A549 (cell line): ENCODE data around the gene ALB. TPM values are rescaled to one million over a fixed set of nuclear protein-coding genes. Genes with fewer than 3 reads are reported as not detected.

Source experiments
- ATAC-seq, 2 experiments: fragments of 200-7000 bp in 1 of 2; fragments of >200 bp in 1 of 2; cut with Nextera tagmentation in 1 of 2; cut with Tn5 transposase in 1 of 2; 3 replicates each; pipeline versions ENCODE4 v1.8.0 to v1.9.1; 2018 to 2020; ENCODE audit warnings: mild to moderate bottlenecking in 1 of 2, moderate library complexity in 1 of 2
- CTCF ChIA-PET: fragments of 300-600 bp; sonication (Branson Sonifier 250); formaldehyde crosslinking; extraction: SDS; loops from one replicate; lab custom pipeline; 2021; ENCODE audit warnings: antibody characterized with exemption, inconsistent platforms; lab: Yijun Ruan, JAX
- POLR2A ChIA-PET: fragments of 350-600 bp; formaldehyde crosslinking; extraction: SDS; loops from one replicate; lab custom pipeline; 2021; ENCODE audit warnings: antibody characterized with exemption, inconsistent platforms; lab: Yijun Ruan, JAX
- DNase-seq, 2 experiments: peaks; one replicate each; pipeline versions ENCODE4 v3.0.0 to v3.0.0-alpha.2; 2011 to 2016; ENCODE audit warnings: low read depth in 1 of 2, low spot score in 1 of 2
- FAIRE-seq: peaks from 2 replicates; lab custom pipeline; 2011; peaks lifted over from hg19 to GRCh38; lab: Jason Lieb, UNC
- H3K27ac ChIP-seq, 2 experiments: fragments of >200 bp; sonication (Bioruptor Twin); formaldehyde crosslinking; 3 replicates each; pipeline ENCODE4 v1.5.1; 2016 to 2017
- H3K4me1 ChIP-seq: fragments of >200 bp; sonication (Bioruptor Twin); formaldehyde crosslinking; 3 replicates; pipeline ENCODE4 v1.6.1; 2016
- H3K4me2 ChIP-seq: fragments of >200 bp; sonication (Bioruptor Twin); formaldehyde crosslinking; 3 replicates; pipeline ENCODE4 v1.6.1; 2016
- H3K4me3 ChIP-seq: fragments of >200 bp; sonication (Bioruptor Twin); formaldehyde crosslinking; 3 replicates; pipeline ENCODE4 v1.5.1; 2016
- H3K9me3 ChIP-seq: fragments of >200 bp; sonication (Bioruptor Twin); formaldehyde crosslinking; 3 replicates; pipeline ENCODE4 v1.6.1; 2016
- BCL3 ChIP-seq: fragments of >200 bp; sonication (Bioruptor Twin); formaldehyde crosslinking; IDR thresholded peaks from 3 replicates; pipeline ENCODE4 v1.6.1; 2016
- CBX8 ChIP-seq: fragments of 200-600 bp; sonication (generic); IDR thresholded peaks from 2 replicates; pipeline ENCODE4 v1.6.1; 2016
- EHF ChIP-seq: fragments of 250-450 bp; sonication (Bioruptor Pico); IDR thresholded peaks from 2 replicates; pipeline ENCODE4 v1.5.0; 2020; ENCODE audit warnings: mild to moderate bottlenecking
- ESRRA ChIP-seq: fragments of 150-350 bp; IDR thresholded peaks from 2 replicates; pipeline ENCODE4 v1.6.1; 2014; ENCODE audit warnings: mild to moderate bottlenecking, low read length, borderline replicate concordance
- FOSL2 ChIP-seq, 2 experiments: fragments of 450-650 bp in 1 of 2; fragments of >200 bp in 1 of 2; sonication (Bioruptor Twin) in 1 of 2; formaldehyde crosslinking; IDR thresholded peaks; 2 replicates each; pipeline versions ENCODE4 v1.5.0 to v1.6.1; 2016 to 2020; ENCODE audit warnings: mild to moderate bottlenecking in 1 of 2, moderate library complexity in 1 of 2
- HMGXB4 ChIP-seq: fragments of 250-450 bp; sonication (Bioruptor Pico); IDR thresholded peaks from 2 replicates; pipeline ENCODE4 v1.5.0; 2021; ENCODE audit warnings: mild to moderate bottlenecking, moderate library complexity, borderline replicate concordance
- HOXB13 ChIP-seq: fragments of 250-450 bp; sonication (Bioruptor Pico); IDR thresholded peaks from 2 replicates; pipeline ENCODE4 v1.5.0; 2020; ENCODE audit warnings: low read depth, mild to moderate bottlenecking, moderate library complexity
- HOXB5 ChIP-seq: fragments of 250-450 bp; sonication (Bioruptor Pico); IDR thresholded peaks from 2 replicates; pipeline ENCODE4 v1.5.0; 2020; ENCODE audit warnings: mild to moderate bottlenecking, moderate library complexity
- MAFK ChIP-seq: fragments of 450-650 bp; IDR thresholded peaks from 2 replicates; pipeline ENCODE4 v1.6.1; 2014; ENCODE audit not compliant: partially characterized antibody
- MYC ChIP-seq: IDR thresholded peaks from 2 replicates; pipeline ENCODE4 v1.6.1; 2012; ENCODE audit warnings: mild to moderate bottlenecking, inconsistent platforms, low read length, improper control_type of control experiment, borderline replicate concordance
- NPAS2 ChIP-seq: fragments of 250-450 bp; sonication (Bioruptor Pico); IDR thresholded peaks from 2 replicates; pipeline ENCODE4 v1.8.0; 2022; ENCODE audit warnings: mild to moderate bottlenecking, moderate library complexity, borderline replicate concordance
- PHF8 ChIP-seq: fragments of 200-600 bp; sonication (generic); IDR thresholded peaks from 2 replicates; pipeline ENCODE4 v1.6.1; 2016; ENCODE audit warnings: low read depth, mild to moderate bottlenecking, antibody characterized with exemption, moderate library complexity, borderline replicate concordance
- RFX5 ChIP-seq: fragments of 450-650 bp; IDR thresholded peaks from 2 replicates; pipeline ENCODE4 v1.7.1; 2014; ENCODE audit warnings: antibody characterized with exemption, mild to moderate bottlenecking, moderate library complexity
- SREBF2 ChIP-seq: fragments of 450-650 bp; IDR thresholded peaks from 2 replicates; pipeline ENCODE4 v1.6.1; 2014; ENCODE audit warnings: mild to moderate bottlenecking, moderate library complexity
- TFCP2L1 ChIP-seq: fragments of 250-450 bp; sonication (Bioruptor Pico); IDR thresholded peaks from 2 replicates; pipeline ENCODE4 v1.5.0; 2021; ENCODE audit warnings: mild to moderate bottlenecking
- TP53 ChIP-seq: fragments of 250-450 bp; sonication (Bioruptor Pico); IDR thresholded peaks from 2 replicates; pipeline ENCODE4 v1.5.0; 2021; ENCODE audit warnings: mild to moderate bottlenecking, moderate library complexity
- ZC3H11A ChIP-seq: fragments of 450-650 bp; IDR thresholded peaks from 2 replicates; pipeline ENCODE4 v1.6.1; 2014; ENCODE audit warnings: antibody characterized with exemption, mild to moderate bottlenecking
- ZFP36 ChIP-seq: fragments of 450-650 bp; IDR thresholded peaks from 2 replicates; pipeline ENCODE4 v1.6.1; 2014; ENCODE audit warnings: borderline replicate concordance; ENCODE audit not compliant: partially characterized antibody
- ZNF302 ChIP-seq: fragments of 250-450 bp; sonication (Bioruptor Pico); IDR thresholded peaks from 2 replicates; pipeline ENCODE4 v1.9.0; 2021; ENCODE audit warnings: inconsistent platforms, mild to moderate bottlenecking, moderate library complexity
- WGBS: methylation state at CpG from one replicate; pipeline ENCODE4 v1.1.6; 2017; ENCODE audit errors: missing lambda C conversion rate; 5-methylcytosine and 5-hydroxymethylcytosine counted together
- polyA plus RNA-seq, 4 experiments: library from polyadenylated mRNA; depleted of rRNA in 3 of 4; stranded (reverse); fragments of >200 nt; fragmentation: RNase III in 1 of 4; extraction: RNeasy Plus Mini Kit Qiagen cat#74134 plus additional on column Dnase treatment in 1 of 4; gene quantifications; 2 replicates in 3 of 4; 3 replicates in 1 of 4; pipeline ENCODE4 v1.2.3, GENCODE V29; 2011 to 2017
- TF ChIP-seq, protein P1 (sequence below): fragments of >200 bp; sonication (Bioruptor Twin); formaldehyde crosslinking; IDR thresholded peaks from 3 replicates; pipeline ENCODE4 v1.5.1; 2016
- TF ChIP-seq, protein P2 (sequence below): IDR thresholded peaks from 2 replicates; pipeline ENCODE4 v1.6.1; 2012
- TF ChIP-seq, protein P3 (sequence below): fragments of 450-650 bp; IDR thresholded peaks from 2 replicates; pipeline ENCODE4 v1.6.1; 2014; ENCODE audit warnings: antibody characterized with exemption

ALB gene
- polyA plus RNA-seq, 2 of the 4 experiments (the other 2 are of a cell fraction): 0.10 to 0.25 TPM

- ATAC-seq: no peak
- Histone ChIP-seq H3K4me2 (no peak overlapping the region), H3K4me3 (no peak overlapping the region), H3K27ac (no peak overlapping the region), H3K9me3 (no peaks in the 10 kb centered on the region), H3K4me1 (no peaks in the 10 kb centered on the region)
- DNase-seq: no peak
- ChIA-PET POLR2A (no interaction called here), CTCF (interaction anchor here (1.1 kb wide), 1 partner anchor 11 kb away, joined by 3 read pairs; no protein-coding TSS in a partner anchor)
- 77% methylated on average over 8 of the region's 8 CpGs for WGBS
- no peak for FAIRE-seq
- TF ChIP-seq HOXB5 (no peak), RFX5 (no peak), HMGXB4 (CRISPR knock-in tag) (no peak), CBX8 (no peak), BCL3 (no peak), TFCP2L1 (CRISPR knock-in tag) (no peak), ESRRA (no peak), MAFK (no peak), ZFP36 (no peak), EHF (CRISPR knock-in tag) (no peak)
- TF ChIP-seq, protein P1, sequence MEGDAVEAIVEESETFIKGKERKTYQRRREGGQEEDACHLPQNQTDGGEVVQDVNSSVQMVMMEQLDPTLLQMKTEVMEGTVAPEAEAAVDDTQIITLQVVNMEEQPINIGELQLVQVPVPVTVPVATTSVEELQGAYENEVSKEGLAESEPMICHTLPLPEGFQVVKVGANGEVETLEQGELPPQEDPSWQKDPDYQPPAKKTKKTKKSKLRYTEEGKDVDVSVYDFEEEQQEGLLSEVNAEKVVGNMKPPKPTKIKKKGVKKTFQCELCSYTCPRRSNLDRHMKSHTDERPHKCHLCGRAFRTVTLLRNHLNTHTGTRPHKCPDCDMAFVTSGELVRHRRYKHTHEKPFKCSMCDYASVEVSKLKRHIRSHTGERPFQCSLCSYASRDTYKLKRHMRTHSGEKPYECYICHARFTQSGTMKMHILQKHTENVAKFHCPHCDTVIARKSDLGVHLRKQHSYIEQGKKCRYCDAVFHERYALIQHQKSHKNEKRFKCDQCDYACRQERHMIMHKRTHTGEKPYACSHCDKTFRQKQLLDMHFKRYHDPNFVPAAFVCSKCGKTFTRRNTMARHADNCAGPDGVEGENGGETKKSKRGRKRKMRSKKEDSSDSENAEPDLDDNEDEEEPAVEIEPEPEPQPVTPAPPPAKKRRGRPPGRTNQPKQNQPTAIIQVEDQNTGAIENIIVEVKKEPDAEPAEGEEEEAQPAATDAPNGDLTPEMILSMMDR: no peak
Observed at GRCh38 chr4:73411731-73412414, 7.8 kb downstream of the ALB start.

- H3K4me3 ChIP-seq: no peak overlapping the region
- FAIRE-seq: no peak
- H3K27ac ChIP-seq: no peak overlapping the region
- H3K4me2 ChIP-seq: no peak overlapping the region
- TF ChIP-seq ESRRA: no peak
- TF ChIP-seq ZFP36: no peak
- TF ChIP-seq, protein P1: no peak
- TF ChIP-seq RFX5: no peak
- TF ChIP-seq NPAS2 (CRISPR knock-in tag): no peak
- no peak for TF ChIP-seq EHF (CRISPR knock-in tag)
- TF ChIP-seq PHF8: no peak
- TF ChIP-seq SREBF2: no peak
- TF ChIP-seq, protein P2, sequence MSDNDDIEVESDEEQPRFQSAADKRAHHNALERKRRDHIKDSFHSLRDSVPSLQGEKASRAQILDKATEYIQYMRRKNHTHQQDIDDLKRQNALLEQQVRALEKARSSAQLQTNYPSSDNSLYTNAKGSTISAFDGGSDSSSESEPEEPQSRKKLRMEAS: no peak
- TF ChIP-seq FOSL2 (IDR thresholded peaks at IDR 0.05): no peak
- TF ChIP-seq FOSL2 (CRISPR knock-in tag; IDR thresholded peaks at IDR 0.05): no peak
- no peak for TF ChIP-seq TFCP2L1 (CRISPR knock-in tag)
- no peak for TF ChIP-seq MAFK
- no peak for TF ChIP-seq HOXB13 (CRISPR knock-in tag)
- TF ChIP-seq MYC: no peak
- TF ChIP-seq, protein P3, sequence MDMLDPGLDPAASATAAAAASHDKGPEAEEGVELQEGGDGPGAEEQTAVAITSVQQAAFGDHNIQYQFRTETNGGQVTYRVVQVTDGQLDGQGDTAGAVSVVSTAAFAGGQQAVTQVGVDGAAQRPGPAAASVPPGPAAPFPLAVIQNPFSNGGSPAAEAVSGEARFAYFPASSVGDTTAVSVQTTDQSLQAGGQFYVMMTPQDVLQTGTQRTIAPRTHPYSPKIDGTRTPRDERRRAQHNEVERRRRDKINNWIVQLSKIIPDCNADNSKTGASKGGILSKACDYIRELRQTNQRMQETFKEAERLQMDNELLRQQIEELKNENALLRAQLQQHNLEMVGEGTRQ: no peak
- no peak for TF ChIP-seq CBX8
- no peak for TF ChIP-seq ZNF302
- TF ChIP-seq TP53 (CRISPR knock-in tag): no peak
- no peak for TF ChIP-seq ZC3H11A
- ChIA-PET POLR2A (no interaction called here), CTCF (no interaction called here)
- no peaks in the 10 kb centered on the region for H3K4me1 ChIP-seq
- ATAC-seq: no peak
- DNase-seq: no peak
- no peaks in the 10 kb centered on the region for H3K9me3 ChIP-seq
- 52% methylated on average over 4 of the region's 4 CpGs for WGBS
Observed at GRCh38 chr4:73413294-73413755, 9.2 kb downstream of the ALB start.
